Cerebellar nuclear complex (tissue), 1 donor: ENCODE measurements around the gene TNKS1BP1.
"Not testable (repeated sequence)": the region's sequence is repeated elsewhere in the genome, so short reads cannot be mapped to it uniquely, and the experiment has no call there.

Experiments
- DNase-seq, 2 experiments: peaks; one replicate each; lab custom pipeline; 2025; lab: John Stamatoyannopoulos, UW

The TNKS1BP1 gene, protein sequence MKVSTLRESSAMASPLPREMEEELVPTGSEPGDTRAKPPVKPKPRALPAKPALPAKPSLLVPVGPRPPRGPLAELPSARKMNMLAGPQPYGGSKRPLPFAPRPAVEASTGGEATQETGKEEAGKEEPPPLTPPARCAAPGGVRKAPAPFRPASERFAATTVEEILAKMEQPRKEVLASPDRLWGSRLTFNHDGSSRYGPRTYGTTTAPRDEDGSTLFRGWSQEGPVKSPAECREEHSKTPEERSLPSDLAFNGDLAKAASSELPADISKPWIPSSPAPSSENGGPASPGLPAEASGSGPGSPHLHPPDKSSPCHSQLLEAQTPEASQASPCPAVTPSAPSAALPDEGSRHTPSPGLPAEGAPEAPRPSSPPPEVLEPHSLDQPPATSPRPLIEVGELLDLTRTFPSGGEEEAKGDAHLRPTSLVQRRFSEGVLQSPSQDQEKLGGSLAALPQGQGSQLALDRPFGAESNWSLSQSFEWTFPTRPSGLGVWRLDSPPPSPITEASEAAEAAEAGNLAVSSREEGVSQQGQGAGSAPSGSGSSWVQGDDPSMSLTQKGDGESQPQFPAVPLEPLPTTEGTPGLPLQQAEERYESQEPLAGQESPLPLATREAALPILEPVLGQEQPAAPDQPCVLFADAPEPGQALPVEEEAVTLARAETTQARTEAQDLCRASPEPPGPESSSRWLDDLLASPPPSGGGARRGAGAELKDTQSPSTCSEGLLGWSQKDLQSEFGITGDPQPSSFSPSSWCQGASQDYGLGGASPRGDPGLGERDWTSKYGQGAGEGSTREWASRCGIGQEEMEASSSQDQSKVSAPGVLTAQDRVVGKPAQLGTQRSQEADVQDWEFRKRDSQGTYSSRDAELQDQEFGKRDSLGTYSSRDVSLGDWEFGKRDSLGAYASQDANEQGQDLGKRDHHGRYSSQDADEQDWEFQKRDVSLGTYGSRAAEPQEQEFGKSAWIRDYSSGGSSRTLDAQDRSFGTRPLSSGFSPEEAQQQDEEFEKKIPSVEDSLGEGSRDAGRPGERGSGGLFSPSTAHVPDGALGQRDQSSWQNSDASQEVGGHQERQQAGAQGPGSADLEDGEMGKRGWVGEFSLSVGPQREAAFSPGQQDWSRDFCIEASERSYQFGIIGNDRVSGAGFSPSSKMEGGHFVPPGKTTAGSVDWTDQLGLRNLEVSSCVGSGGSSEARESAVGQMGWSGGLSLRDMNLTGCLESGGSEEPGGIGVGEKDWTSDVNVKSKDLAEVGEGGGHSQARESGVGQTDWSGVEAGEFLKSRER (N-terminal part only)

DNA sequence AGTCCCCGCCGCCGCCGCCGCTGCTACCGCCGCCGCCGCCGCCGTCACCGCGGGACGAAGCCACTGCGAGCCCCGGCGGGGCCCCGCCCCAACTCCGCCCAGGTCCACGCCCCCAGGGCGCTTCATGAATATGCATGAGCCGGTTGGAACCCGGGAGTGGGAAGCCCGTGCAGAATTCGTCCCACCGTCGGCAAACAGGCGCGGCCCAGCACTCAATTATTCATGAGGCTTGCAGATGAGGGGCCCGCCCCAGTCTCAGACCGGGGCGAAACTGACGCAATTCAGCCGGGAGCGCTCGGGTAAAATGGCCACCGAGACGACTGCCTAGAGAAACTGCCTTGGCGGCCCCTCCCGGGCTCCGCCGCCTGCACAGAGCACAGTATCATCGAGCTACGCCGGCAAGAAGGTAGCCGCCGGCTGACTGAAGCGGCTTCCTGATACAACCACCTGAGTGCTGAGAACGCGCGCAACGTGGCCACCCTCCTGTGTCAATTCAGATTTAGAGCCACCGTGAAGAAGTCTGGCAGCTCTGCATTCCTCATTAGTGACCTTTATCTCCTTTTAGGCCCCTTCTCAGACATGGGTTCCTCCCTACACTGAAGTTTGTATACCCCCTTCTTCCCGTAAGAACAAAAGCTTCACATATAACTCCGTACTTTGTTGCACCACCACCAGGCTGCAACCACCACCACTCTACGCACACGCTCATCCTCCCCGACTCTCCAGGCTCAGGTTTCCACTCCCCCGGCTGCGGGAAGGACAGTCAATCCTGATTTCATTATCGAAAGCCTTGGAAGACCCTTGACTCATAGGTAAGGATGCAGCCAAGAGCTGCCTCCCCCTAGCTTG lies at the start of gene TNKS1BP1:
Gene TNKS1BP1, minus strand, starts transcription at position 67 of the 849 bp plus-strand sequence. CDS start 3,067 bp downstream, outside the sequence.
- peak; percentile 32 to 84 for DNase-seq

- no peak for DNase-seq
These were observed 48.4 kb upstream of the TNKS1BP1 start for GRCh38 chr11:57373146-57373545.

DNA sequence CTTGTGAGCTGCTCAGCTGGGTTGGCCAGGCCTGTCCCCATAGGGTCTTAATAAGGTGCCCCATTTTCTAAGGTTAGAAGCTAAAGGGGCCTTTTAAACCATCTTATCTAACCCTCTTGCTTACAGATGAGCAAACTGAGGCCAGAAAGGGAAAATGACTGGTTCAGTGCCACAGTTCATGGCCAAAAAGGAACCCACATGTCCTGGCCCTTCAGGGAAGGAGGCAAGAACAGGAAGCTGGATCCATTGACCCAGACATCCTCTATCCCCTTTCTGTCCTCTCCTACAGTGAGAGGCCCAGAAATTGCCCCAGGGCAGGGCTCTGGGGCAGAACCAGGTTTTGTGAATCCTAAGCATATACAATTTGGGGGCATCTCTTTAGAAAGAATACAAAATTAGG lies 46.2 kb upstream of the TNKS1BP1 start:
- DNase-seq, result no peak

DNA sequence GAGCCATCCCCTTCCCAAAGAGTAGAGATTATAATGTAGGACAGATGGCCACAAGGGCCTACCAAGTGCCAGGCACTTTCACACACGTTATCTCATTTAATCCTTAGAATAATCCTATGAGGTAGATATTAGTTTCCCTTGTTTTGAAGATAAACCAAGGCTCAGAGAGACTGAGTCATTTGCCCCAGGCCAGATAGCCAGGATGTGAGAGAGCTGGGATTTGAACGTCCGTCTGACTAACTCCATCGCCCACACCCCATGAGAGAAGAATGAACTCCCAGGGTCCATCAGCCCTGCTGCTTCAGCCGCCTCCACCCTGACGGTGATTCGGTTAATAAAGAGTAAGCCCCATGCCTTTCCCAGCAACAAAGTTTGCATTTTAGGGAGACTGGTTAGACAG lies 45.5 kb upstream of the TNKS1BP1 start:
- no peak for DNase-seq

- no peak for DNase-seq
These were observed 44.1 kb upstream of the TNKS1BP1 start for GRCh38 chr11:57368845-57369232.

- no peak for DNase-seq
These were observed 43.5 kb upstream of the TNKS1BP1 start for GRCh38 chr11:57368106-57368844.

DNA sequence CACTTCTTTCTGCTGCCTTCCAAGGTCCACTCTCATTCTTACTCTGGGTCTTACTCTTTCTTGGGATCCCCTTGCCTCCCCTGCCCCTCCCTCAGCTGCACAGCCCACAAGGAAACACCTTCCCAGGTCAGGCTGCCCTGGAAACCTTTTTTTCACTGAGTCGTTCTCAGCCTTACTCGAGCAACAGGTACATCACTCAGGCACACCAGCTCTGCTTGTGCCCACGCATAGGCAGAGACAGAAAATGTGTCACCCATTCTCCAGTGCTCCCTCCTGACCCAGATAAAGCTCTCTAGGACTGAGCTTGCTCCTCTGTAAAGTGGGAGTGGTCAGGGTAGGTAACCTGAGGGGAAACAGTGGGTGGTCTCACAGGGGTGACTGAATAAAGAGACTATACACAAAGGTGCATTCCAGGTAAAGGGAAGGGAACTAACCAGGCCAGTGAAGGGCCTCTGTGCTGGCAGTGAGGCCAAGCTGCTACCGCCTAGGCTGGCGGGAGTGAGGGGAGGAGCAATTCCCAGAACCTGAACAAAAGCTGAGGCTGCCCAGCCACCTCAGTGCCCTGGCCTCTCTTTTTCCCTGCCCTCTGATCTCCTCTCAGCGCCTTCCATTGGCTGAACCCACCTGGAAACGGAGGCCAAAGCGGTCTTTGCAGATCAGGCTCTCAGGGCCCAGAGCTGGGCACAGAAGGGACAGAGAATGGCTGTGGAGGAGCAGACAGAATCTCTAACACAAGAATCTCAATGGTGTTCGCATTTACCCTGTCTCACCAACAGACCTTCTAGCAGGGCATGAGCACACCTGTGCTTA lies 40.3 kb upstream of the TNKS1BP1 start:
- DNase-seq, result no peak

DNA sequence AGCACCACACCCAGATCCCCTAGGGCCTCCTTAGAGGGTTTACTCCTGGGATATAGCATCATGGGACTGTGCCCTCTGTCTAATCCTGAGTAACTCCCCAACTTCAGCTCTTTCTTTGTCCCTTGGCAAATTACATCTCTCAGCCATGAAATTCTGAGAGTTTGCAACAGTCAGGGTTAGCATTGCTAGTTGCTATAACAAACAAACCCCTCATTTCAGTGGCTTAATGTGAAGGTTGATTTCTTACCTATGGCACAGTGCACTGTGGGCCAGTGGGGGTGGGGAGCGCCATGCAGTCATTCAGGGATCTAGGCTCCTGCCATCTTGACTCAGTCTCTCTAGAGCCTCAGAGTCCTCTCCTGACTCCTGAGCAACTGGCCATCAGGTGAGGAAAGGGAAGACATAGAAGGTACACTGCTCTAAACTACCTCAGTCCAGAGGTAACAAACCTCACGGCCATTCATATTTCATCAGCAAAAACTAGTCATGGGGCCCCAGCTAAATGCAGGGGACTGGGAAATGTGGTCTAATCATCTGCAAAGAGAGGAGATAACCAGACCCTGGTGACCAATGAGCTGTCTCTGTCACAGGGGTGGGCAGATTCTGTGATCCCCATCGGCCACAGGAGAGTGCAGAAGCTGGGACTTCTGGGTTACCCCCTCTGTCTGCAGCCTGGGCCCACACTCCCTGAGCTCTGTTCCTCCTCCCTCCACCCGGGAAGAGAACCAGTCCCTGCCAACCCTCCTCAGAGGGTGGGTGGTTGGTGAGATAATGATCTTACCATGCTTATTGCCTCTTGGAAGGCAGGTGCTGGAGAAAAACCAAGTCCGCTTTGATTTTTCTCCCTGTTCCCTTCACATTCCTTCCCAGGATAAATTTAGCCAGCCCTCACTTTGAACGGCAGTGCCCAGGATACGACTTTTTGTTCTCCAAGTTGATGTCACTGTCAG lies 38.7 kb upstream of the TNKS1BP1 start:
- DNase-seq, result no peak

DNA sequence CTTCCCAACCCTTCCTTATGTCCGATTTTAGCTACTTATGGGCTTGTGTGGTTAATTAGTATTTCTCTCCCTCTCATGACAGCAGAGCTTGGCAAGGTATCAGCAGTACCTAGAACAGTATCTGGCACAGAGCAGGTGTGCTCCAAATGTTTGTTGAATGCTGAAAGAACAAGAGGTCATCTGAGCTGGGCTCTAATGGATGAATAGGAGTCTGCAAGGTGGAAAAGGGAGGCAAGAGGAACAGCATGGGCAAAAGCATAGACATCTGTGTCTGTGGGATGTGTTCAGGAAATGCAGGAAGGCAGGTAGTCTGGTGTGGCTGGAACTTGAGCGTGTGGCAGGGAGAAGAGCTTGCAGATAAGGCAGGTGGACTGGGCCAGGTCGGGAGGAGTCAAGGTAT lies 37.2 kb upstream of the TNKS1BP1 start:
- no peak for DNase-seq

DNA sequence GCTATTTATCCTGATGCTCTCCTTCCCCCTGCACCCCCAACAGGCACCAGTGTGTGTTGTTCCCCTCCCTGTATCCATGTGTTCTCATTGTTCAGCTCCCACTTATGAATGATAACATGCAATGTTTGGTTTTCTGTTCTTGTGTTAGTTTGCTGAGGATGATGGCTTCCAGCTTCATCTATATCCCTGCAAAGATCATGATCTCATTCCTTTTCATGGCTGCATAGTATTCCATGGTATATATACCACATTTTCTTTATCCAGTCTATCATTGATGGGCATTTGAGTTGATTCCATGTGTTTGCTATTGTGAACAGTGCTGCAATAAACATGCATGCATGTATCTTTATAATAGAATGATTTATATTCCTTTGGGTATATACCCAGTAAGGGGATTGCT lies 36.7 kb upstream of the TNKS1BP1 start:
- DNase-seq, result not testable (repeated sequence)

DNA sequence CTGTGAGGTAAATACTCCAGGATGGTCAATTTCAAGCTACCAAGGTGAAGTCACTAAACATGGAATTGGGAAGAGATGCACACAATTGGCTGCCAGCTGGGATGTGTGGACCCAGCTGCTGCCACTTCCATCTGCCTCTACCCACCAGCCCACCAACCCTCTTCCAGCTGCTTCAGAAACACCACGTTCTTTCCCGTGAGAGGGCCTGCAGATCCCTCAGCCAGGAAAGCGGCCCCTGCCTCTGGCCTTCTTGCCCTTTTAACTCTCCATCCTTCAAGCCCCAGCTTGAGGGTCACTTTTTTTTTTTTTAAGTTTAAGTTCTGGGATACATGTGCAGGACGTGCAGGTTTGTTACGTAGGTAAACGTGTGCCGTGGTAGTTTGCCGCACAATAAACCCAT lies 36.2 kb upstream of the TNKS1BP1 start:
- DNase-seq, result no peak

- no peak for DNase-seq
These were observed 35.3 kb upstream of the TNKS1BP1 start for GRCh38 chr11:57359896-57360690.

DNA sequence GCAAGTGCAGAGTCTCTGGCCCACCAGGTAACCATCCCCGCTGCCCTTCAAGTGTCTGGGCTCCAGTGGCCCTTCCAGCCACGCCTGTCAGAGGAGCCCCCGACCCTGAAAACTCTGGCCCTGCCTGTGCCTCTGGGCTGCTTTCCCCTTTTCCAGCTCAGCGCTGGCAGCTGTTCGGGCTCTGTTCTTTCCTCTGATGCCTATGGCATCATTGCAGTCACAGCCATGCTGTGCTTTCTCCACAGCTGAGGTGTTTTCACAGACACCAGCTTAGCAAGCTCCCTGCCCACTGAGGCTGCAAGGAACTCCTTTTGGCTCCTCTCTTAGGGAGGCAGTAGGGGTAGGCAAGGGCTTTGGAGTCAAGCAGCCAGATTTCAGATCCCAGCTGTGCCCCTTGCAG lies 34.6 kb upstream of the TNKS1BP1 start:
- DNase-seq, result no peak

GRCh38 chr11:57358991-57359390 lies 34.2 kb upstream of the TNKS1BP1 start:
- no peak for DNase-seq

DNA sequence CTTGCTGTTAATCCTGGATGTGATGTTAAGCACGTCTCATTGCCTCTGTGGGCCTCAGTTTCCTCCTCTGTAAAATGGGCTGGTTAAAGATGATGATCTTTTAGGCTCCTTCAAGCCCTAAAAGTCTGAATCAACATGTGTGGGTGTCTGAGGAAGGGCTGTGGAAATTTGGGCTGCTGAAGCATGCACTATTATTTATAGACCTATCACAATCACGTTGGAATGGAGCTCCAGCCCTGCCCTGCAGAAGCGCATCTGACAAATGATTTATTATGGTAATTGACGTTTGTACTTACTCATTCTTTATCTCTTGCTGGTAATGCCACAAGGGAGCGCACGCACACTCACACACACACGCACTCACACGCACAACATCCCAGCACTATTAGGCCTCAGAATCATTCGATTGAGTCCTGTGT lies 33.8 kb upstream of the TNKS1BP1 start:
- no peak for DNase-seq

DNA sequence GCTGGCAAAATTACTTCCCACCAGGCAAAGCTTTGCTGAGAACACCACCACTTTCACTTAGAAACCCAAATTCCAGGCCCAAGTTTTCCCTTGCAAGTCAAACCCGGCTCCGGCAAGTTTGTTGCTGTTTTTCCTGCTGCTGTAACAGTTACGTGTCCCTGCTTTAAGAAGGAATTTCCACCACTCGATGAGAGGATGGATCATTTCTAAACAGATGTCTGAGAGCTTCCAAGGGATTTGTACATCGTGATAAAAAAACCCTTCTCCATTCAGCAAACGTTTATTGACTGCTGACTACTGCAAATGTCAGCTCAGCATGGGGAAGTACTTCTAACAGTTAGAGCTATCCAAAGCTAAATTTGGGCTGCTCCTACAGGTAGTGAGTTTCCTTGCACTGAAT lies 33.1 kb upstream of the TNKS1BP1 start:
- no peak for DNase-seq

- no peak for DNase-seq
These were observed 32.6 kb upstream of the TNKS1BP1 start for GRCh38 chr11:57357310-57357709.

DNA sequence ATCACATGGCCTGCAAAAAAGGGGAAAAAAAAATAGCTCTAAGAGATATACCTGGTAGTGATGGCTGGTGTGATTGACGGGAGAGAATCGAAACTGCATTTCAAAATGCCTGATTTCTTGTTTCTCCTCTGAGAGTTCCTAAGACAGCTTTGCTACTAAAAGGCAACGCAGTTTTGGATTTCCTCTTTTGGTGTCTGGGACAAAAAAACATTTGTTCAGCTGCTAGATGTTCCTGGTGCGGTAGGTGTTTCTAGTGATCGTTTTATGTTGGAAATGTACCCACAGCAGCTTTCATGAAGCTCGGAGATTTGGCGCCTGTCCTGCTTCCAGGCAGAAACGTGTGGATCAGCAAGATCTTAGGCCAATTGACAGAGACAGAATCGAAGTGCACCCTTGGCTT lies 31.5 kb upstream of the TNKS1BP1 start:
- DNase-seq, result no peak
